ENCODE data around the gene KIF16B.

The KIF16B gene

DNA sequence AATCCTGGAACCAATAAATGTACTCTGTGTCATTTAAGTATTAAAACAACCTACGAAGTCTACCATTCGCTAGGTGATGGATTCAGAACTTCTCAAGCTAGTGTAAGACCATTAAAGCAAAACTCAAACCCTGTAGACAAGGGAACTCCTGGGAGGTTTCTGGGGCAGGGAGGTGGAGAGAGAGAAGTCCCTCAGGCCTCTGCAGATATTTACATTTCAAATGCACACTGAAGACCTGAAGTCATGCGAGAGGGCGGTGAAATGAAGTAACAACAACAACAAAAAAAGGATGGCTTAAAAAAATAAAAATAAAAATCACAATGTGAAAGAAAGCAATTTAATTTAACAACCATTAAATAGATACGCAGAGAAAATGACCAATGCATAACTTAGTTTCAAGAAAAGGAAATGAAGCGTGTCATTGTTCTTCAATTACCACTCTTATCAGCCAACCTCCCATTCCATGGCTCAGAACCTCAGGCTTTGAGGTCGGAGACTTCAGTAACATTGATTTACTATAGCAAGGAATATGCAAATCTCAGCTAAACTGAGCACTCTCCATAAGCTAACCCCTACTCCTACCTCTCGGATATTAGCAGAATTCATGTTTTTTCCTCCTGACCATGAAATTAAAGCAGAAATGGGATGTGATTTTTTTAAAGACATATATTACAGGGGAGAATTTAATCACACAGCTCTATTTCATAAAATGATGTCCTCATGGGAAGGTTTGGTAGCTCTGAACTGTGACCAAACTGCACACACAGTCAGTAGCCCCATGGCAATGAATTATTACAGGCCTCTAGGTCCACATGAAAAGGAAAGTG is 140.6 kb downstream of the KIF16B start:
- no peak for DNase-seq (ENCODE audit: low read depth, low spot score)

DNA sequence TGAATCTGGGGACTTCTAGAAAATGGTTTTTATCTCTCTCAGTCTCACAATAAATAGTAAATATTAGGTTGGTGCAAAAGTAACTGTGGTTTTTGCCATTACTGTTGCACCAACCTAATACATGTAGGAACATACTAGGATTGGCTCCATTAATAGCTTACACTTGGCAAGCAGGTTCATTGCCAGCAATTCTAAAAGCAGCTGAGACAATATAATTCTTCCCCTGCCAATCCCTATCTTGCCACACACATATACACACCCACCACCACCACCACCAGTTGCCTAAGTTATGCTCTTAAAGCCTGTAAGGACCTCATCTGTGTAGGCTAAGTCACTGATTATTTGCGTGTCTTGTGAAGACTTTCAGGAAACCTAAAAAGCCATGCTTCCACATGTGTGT is 145.1 kb downstream of the KIF16B start:
- DNase-seq (ENCODE audit: low read depth, low spot score) = no peak

DNA sequence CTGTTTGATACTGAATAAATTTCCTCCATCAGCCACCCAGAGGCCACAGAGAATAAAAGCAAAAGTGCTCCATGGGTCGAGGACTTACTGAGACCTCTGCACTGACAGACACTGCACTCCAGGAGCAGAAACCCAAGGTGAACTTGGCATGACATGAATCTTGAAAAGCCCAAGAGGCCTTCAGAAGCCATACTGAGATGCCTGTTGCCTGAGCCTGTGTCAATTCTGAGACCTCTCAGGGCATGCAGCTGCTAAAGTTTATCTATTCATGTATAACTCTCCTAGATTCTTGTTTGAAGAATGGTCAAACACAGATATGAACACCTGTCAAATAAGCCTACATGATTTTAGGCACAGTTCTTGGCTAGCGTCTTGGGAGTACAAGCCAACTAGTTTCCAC is 145.7 kb downstream of the KIF16B start:
- DNase-seq (ENCODE audit: low read depth, low spot score) = no peak

DNA sequence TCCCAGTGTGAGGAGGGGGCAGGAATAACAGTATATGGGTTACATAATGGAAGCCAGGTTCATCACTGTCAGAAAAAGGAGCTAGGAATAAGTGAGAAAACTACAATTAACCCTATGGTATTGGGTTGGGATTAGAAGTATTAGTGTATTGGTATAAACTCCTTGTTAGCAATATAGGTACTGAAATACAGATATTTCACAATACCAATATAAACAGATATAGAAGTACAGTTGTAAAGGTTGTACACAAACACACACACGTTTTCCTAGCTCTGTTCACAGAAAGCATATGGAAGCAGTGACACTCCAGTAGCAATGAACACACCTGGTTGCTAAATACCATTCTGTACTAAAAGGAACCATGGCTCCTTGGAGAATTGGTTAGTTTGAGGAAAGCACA is 148.5 kb downstream of the KIF16B start:
- no peak for DNase-seq (ENCODE audit: low read depth, low spot score)

DNA sequence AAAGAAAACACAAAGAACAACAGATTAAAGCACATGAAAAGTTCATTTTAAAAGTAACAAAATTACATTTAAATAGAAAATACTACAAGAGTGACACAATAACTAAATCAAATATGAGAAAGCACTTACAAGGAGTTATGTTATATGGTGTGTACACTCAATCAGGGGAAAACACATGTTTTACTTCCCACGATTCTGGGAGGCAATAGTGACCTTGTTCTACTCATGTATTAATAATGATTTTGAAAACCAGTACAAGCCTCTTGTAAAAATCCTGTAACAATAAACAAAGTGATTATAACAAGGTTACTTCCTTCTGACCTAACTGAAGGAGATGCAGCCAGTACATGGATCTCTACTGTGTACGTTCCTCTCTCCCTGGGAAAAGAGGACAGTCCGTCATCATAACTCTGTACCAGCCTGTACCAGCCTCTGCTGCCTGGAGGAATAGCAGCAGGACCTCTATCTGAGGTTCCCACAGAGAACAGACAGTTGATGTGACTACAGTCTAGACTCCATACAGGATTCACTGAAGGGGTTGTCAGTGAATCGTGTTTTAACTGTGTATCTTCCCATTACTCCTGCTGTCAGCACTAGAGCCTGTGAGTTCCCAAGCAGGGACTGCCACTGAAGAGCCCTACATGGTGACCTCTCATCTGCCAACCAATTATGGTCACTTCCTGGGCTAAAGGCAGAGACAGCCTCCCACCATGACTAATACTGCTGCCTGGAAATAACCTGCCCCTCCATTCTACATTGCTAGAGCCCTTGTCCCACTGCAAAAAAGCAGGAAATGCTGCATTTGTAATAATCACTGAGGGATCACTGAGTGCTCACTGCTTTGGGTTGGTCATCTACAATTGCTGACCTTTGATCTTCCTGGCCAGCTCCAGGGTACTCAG is 149.7 kb downstream of the KIF16B start:
- no peak for DNase-seq (ENCODE audit: low read depth, low spot score)

DNA sequence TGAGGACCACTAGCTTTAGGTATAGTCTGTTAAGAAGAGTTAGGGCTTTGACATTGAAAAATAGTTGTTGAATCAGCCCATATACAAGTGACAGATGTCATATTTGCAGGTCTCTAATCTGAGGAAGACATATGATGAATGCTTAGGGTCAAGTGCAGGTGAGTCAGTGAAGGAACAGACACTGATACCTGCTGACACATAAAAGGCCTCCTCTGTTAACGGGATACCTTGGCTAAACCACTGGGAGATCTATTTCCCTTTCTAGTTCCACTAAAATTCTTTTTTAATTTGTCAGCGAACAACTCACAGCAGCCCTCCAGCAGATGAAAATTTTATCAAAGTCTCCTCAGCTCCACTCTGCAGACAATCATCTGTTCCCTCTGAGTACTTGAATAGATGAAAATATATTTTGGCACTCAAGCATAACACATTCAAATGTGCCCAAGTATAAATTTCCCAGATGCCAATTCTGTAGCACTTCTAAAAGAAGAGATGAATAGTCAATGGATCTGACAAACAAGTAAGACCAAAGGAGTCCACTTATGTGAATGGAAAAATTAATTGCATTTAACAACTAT is 154.0 kb downstream of the KIF16B start:
- no peak for DNase-seq (ENCODE audit: low read depth, low spot score)

DNA sequence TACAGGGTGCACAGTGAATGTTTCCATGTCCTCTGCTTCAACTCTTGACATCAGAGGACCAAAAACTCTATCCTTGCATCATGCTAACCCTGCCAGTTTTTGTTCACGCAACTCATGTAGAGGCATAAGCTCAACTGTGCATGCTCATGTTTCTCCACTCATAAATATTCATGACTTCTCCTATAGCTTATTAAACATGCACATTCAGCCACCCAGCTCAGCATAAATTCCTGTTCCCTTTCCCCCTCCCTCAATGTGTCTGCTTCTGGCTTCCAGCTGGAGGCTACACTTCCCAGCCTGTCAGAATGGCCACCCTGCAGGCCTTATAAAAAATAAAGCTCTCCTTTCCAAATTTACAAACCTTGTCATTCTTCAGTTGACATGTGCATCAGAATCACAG is 154.6 kb downstream of the KIF16B start:
- no peak for DNase-seq (ENCODE audit: low read depth, low spot score)

DNA sequence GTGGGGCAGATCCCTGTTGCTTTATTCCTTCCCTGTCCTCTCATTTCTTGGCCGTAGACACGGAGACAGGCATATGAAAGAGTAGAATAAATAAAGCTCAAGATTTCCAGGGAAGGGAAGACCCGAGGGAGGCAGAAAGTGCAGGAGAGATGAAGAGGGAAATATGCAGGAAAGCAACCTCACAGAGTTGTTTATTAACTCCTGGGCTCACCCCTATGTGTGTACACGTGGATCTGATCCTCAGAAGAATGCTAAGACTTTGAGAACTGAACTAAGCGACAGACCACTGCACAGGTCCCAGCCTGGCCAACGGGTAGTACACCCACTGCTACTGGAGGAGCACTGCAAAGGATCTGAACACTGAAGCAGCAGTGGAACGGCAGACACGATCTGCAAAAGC is 156.2 kb downstream of the KIF16B start:
- no peak for DNase-seq (ENCODE audit: low read depth, low spot score)

DNA sequence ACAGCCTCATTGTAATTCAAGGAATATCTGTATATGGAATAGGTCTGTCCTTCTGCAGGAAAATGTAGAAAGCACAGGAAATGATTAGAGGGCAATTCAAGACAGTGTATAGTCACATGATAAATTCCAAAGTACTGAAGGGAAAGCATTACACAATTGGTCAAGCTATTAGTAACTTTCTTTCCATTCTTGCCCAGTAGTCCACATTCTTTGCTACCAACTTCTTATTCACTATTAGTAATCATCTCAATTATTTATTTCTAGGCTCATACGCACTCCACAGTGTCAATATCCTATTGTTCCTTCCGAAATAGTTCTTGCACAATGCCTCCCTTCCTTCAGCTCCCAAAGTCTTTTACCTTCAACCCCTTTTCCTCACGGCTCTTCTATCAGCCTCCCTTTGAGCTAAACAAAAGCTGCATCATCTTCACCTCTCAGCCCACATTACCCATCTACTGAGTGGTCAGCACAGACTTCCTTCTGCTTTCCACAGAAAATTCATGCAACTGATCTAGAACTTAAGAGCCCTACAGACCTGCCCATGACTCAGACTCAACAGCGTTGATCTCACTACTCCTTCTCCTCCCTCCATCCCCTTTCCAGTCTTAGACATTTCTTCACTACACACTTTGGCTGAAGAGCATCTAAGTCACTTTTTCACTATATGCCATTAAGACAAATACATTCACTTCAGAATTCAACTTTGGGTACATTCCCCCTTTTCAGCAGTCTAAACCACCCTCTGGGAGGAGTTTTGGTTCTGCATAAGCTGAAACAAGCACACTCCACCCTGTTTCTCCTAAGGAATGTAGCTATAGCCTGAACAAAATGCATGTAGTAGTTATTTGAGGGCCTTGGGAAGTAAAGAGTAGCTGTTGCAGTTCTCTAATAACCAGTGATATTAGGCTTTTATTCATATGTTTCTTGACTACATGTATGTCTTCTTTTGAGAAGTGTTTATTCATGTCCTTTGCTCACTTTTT is 157.9 kb downstream of the KIF16B start:
- no peak for DNase-seq (ENCODE audit: low read depth, low spot score)

DNA sequence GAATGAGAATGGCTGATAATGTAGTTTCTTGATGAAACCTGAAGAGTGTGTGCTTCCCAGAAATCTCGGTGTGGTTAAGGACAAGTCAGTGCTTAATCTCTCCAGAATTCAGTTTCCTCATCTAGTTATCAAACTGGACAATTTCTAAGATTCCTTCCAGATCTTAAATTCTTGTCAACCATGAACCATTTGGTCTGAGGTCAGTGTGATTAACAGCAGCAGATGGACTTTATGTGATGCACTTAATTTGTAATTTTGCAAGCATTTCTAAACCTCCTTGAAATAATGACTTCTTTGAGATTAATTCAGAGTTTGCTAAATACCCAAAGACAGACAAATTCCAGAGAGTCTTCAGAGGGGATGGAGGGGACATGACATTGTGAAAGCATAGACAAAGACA is 160.3 kb downstream of the KIF16B start:
- DNase-seq (ENCODE audit: low read depth, low spot score) = no peak

DNA sequence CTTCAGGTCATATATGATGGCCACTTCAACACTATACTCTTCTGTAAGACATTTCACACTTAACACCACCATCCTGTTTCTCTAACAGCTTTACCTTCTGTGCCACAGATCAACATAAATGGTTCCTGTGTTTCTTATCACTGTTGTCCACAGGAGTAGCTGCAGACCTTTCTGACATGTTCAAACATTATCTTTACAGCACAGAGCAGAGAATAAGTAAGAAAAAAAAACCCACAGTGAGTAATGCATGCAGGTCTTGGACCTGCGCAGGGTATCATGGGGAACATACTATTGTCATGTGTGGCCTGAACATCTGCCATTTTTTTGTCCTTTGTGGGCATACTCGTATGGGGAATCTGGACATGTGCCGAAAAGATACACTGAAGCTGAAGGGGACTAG is 161.9 kb downstream of the KIF16B start:
- no peak for DNase-seq (ENCODE audit: low read depth, low spot score)

DNA sequence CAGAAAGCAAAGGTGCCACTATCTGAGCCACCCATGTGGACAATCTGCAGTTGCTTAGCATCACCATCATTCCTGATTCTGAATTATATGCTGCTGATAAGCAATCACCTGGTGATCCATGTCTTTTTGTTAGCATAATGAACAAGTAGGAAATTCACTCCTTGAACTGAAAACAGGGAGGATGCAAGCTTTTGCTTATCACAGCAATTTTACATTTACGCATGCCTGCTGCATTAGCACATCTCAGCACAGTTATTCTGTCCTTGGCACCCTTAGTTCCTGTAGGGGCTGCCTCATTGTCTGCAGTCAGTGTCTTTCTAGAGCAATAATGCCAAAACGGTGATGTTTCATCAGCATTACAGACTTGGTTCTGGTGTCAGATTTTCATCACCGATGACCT is 162.6 kb downstream of the KIF16B start:
- DNase-seq (ENCODE audit: low read depth, low spot score) = no peak

DNA sequence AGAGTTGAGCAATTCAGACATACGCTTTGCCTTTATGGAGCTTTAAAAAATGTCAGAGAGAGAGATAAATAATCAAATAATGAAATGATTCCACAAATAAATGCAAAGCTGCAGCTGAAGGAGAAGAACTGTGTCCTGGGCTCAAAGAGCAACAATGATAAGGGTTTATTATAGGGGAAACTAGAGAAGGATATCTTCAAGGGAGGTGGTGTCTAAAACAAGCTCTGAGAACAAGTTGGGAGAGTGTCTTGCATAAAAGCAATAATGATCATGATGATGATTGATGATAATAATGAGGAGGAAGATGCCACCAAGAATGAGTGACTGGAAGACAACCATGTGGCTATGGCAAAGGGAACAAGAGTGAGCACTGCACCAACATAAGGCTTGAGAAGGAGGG is 164.3 kb downstream of the KIF16B start:
- no peak for DNase-seq (ENCODE audit: low read depth, low spot score)

DNA sequence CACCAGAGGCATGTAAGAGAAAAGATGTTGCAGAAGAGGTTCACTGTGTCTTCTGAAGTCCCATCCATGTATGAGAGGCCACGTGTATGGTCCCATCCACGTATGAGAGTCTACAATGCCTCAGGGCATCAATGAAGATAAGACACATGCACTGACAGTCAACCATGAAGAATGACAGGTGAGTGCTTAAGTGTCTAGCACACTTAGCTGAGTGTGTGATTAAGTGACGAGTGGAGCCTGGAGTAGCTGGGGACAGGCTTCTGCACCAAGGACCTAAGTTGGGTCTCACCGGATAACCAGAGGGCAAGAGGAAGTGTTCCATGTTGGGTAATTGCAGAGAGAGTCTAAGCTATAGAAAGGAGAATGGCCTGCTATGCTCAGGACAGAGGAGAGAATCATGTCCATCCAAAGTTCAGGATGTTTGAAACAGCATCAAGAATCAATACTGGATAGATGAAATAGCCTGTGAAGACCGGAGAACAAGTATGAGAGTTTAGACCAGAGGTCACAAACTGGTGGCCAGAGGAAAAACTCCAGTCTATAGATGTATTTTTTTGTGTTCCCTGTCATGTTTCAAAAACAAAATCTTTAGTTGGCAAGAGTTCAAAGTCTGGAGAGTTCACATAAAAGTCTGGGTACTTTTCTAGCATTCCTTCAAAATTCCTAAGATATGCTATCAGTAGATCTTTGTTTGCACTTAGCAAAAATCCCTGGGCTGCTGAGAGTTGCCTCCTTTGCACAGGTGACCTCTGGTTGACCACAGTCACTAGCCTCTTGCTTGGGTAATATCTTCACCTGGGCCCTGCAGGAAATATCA is 165.8 kb downstream of the KIF16B start:
- DNase-seq (ENCODE audit: low read depth, low spot score) = no peak

DNA sequence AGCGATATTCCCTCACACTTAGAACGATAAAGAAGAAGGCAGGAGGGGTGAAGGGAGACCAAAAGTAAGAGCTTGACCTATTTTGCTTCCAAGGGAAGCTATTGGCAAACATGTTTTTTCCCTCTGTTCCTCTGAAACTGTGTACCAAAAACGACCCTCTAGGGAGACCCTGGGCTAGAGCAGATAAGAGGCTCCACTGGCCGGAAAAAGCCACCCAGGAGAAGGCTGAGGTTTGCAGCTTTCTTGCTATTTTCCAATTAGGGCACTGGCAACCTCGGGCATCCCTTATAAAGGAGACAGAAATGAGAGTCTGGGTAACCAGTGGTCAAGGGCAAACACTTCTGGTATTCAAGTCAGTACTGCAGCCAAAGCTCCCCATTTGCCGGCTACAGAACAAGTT is 168.0 kb downstream of the KIF16B start:
- no peak for DNase-seq (ENCODE audit: low read depth, low spot score)

DNA sequence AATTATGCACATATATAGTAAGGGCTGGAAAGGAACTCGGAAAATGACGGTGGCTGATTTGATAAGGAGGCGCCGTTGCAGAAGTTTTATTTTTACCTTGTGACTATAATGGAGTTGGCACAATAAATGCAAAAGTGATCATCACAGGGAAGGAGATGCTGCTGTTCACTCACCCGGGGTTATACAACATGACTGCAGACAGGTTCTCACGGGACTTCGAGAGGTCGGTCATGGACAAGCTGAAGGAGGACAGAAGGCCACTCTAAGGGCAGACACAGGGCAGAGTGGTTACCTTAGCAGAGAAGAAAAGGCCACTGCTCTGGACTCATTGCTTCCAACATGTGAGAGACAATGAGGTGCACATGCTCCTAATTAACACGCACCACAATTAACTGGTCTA is 168.6 kb downstream of the KIF16B start:
- DNase-seq (ENCODE audit: low read depth, low spot score) = no peak

DNA sequence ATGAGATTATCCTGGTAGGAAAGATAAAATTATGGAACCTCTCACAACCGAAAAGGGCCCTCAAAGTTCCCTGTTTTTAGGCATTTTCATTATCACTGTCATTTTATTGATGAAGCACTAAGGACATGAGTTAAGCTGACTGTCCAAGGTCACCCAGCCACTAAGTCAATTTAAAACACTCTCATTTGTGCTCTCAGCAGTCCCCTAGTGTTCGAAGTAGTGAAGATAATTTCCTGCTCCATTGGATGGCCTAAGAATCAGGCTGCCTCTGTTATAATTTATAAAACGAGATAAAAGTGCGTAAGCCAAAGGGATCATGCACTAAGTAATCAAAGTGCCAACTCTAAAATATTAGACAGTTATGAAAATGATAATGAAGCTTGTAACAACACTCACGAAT is 169.1 kb downstream of the KIF16B start:
- no peak for DNase-seq (ENCODE audit: low read depth, low spot score)

DNA sequence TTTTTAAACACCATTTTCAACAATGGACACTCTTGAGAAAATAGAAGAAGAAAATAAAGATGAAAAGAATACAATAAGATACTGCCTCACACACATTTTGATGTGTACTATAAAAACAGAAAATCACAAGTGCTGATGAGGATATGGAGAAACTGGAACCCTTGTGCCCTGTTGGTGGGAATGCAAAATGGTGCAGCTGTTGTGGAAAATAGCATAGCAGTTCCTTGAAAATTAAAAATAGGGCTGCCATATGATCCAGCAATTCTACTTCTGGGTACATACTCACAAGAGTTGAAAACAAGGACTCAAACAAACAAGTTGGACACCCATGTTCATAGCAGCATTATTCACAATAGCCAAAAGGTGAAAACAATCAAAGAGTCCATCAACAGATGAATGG is 173.0 kb downstream of the KIF16B start:
- no peak for DNase-seq (ENCODE audit: low read depth, low spot score)

DNA sequence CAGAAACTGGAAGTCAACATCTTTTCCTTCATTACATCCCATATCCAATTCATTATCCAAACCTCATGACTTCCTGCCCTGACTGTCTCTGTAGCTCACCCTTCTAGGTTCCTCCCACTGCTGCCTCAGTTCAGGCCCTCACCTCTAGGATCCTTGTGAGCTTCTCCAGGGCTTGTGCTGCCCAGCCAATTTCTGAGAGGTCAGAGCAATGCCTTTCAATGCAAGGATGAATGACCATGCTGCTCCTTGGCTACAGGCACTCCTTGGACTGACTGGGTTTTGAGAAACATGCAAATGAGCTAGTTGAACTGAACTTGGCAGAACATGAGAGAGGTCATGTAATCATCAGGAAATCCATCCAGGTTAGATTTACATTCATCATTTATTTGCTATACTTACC is 173.4 kb downstream of the KIF16B start:
- no peak for DNase-seq (ENCODE audit: low read depth, low spot score)

DNA sequence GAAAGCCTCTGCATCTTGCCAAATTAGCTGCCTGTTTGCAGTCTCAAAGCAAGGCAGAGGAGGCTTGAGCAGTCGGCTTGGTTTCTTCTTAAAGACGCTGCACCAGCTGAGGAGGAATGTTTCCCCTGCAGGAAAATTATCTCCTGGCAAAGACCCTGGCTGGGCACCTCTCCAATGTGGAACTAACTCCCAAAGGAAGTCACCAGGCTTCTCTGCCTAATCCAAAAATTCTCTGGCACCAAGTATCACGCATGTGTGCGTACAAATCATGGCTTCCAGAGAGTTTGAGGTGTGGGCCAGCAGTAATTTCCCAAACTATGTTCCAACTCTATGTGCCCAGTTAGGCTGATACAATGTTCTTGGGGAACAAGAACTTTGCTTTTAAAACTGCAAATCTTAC is 176.2 kb downstream of the KIF16B start:
- DNase-seq (ENCODE audit: low read depth, low spot score) = no peak

DNA sequence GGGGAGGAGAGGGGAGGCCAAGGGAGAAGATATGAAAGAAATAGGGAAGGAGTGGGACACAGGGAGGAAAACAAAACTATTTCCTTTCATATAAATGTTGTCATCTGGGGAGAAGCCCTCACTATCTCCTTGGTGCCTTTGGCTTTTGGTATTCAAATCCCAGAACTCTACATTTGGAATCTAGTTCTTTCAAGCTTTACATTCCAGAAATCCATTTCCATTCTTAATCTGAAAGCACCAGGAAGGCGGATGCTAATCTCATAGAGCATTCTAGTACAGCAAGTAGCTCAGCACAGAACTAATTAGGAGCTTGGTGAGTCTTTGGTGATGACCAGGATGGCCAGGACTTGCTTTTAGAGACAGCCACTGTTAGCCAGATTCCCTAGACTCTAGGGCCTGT is 177.9 kb downstream of the KIF16B start:
- no peak for DNase-seq (ENCODE audit: low read depth, low spot score)

Measured in activated naive CD8-positive, alpha-beta T cell treated with anti-CD3 and anti-CD28 coated beads, Interleukin-2, amount 50 U/mL, for 16 hours (primary cell).